Central memory CD8-positive, alpha-beta T cell (primary cell): ENCODE results near the gene CKM.
"Not testable (repeated sequence)": the region's sequence is repeated elsewhere in the genome, so short reads cannot be mapped to it uniquely, and the experiment has no call there.

Experiments used
- ATAC-seq: fragments of 150-1000 bp; cut with Tn5 transposase; replicated peaks from 2 replicates; pipeline ENCODE4 v1.10.0; 2022; ENCODE audit warnings: mild to moderate bottlenecking, moderate FRiP score, moderate number of reproducible peaks; ENCODE audit not compliant: poor library complexity, severe bottlenecking; ENCODE audit errors: extremely low read depth
- DNase-seq, 2 donors: peaks; one replicate each; pipeline ENCODE4 v3.0.0; 2021; ENCODE audit warnings: low spot score in 2 of 2
- H3K27ac Mint-ChIP-seq: one replicate; pipeline ENCODE4 v1.8.0; 2022; ENCODE audit warnings: low read depth, mild to moderate bottlenecking, moderate library complexity, mixed read lengths
- H3K27me3 Mint-ChIP-seq: one replicate; pipeline ENCODE4 v1.8.0; 2022; ENCODE audit warnings: mixed read lengths
- H3K36me3 Mint-ChIP-seq: one replicate; pipeline ENCODE4 v1.8.0; 2022; ENCODE audit warnings: mild to moderate bottlenecking, moderate library complexity, mixed read lengths; ENCODE audit not compliant: insufficient read depth
- H3K4me1 Mint-ChIP-seq: one replicate; pipeline ENCODE4 v1.8.0; 2022; ENCODE audit warnings: mixed read lengths
- H3K4me3 Mint-ChIP-seq: one replicate; pipeline ENCODE4 v1.8.0; 2022; ENCODE audit warnings: mild to moderate bottlenecking, moderate library complexity, mixed read lengths
- H3K9me3 Mint-ChIP-seq: one replicate; pipeline ENCODE4 v1.8.0; 2022; ENCODE audit warnings: mixed read lengths

Gene CKM

GRCh38 chr19:45324349-45324907 lies 1.8 kb upstream of the CKM start:
- peaks cover 6% of the 10 kb centered on the region for H3K4me1 Mint-ChIP-seq
- H3K27ac Mint-ChIP-seq = no peak overlapping the region
- DNase-seq (no peak), ATAC-seq (no peak)
- H3K9me3 Mint-ChIP-seq = no peaks in the 10 kb centered on the region
- no peak overlapping the region for H3K4me3 Mint-ChIP-seq
- peaks cover 47% of the 10 kb centered on the region for H3K27me3 Mint-ChIP-seq
- no peaks in the 10 kb centered on the region for H3K36me3 Mint-ChIP-seq

GRCh38 chr19:45323671-45324081 lies 1.0 kb upstream of the CKM start:
- no peak overlapping the region for H3K27ac Mint-ChIP-seq
- H3K4me1 Mint-ChIP-seq = peaks cover 6% of the 10 kb centered on the region
- H3K36me3 Mint-ChIP-seq = no peaks in the 10 kb centered on the region
- no peak for ATAC-seq
- H3K27me3 Mint-ChIP-seq = peaks cover 48% of the 10 kb centered on the region
- no peak overlapping the region for H3K4me3 Mint-ChIP-seq
- DNase-seq = no peak
- no peaks in the 10 kb centered on the region for H3K9me3 Mint-ChIP-seq

GRCh38 chr19:45322311-45322710 lies 364 bp downstream of the CKM start:
- Mint-ChIP-seq H3K27me3 (peaks cover 61% of the 10 kb centered on the region), H3K9me3 (no peaks in the 10 kb centered on the region), H3K4me1 (peaks cover 6% of the 10 kb centered on the region), H3K4me3 (no peak overlapping the region), H3K36me3 (no peaks in the 10 kb centered on the region), H3K27ac (no peak overlapping the region)
- DNase-seq = no peak
- ATAC-seq = no peak

- Mint-ChIP-seq H3K36me3 (no peaks in the 10 kb centered on the region), H3K4me3 (no peak overlapping the region), H3K4me1 (peaks cover 6% of the 10 kb centered on the region), H3K9me3 (no peaks in the 10 kb centered on the region), H3K27ac (no peak overlapping the region), H3K27me3 (peaks cover 66% of the 10 kb centered on the region)
- ATAC-seq (no peak), DNase-seq (no peak)
These were observed 827 bp downstream of the CKM start for GRCh38 chr19:45321848-45322247.

- DNase-seq (no peak), ATAC-seq (no peak)
- H3K4me3 Mint-ChIP-seq = no peak overlapping the region
- H3K27ac Mint-ChIP-seq = no peak overlapping the region
- no peaks in the 10 kb centered on the region for H3K36me3 Mint-ChIP-seq
- peaks cover 67% of the 10 kb centered on the region for H3K27me3 Mint-ChIP-seq
- H3K9me3 Mint-ChIP-seq = no peaks in the 10 kb centered on the region
- peaks cover under 1% of the 10 kb centered on the region for H3K4me1 Mint-ChIP-seq
These were observed 1.5 kb downstream of the CKM start for GRCh38 chr19:45320997-45321775.

GRCh38 chr19:45315304-45315703 lies 7.4 kb downstream of the CKM start:
- Mint-ChIP-seq H3K9me3 (no peaks in the 10 kb centered on the region), H3K36me3 (no peaks in the 10 kb centered on the region), H3K27ac (no peak overlapping the region), H3K4me1 (no peaks in the 10 kb centered on the region), H3K27me3 (peaks cover 67% of the 10 kb centered on the region), H3K4me3 (no peak overlapping the region)
- DNase-seq (no peak), ATAC-seq (no peak)

- ATAC-seq = no peak
- peaks cover 67% of the 10 kb centered on the region for H3K27me3 Mint-ChIP-seq
- no peak overlapping the region for H3K27ac Mint-ChIP-seq
- DNase-seq = no peak
- H3K36me3 Mint-ChIP-seq = no peaks in the 10 kb centered on the region
- H3K9me3 Mint-ChIP-seq = no peaks in the 10 kb centered on the region
- no peaks in the 10 kb centered on the region for H3K4me1 Mint-ChIP-seq
- H3K4me3 Mint-ChIP-seq = no peak overlapping the region
These were observed 7.9 kb downstream of the CKM start for GRCh38 chr19:45314708-45315245.

- not testable (repeated sequence) for H3K27ac Mint-ChIP-seq, H3K4me3 Mint-ChIP-seq, H3K4me1 Mint-ChIP-seq, H3K9me3 Mint-ChIP-seq, H3K36me3 Mint-ChIP-seq, DNase-seq, ATAC-seq
- peaks cover 52% of the 10 kb centered on the region for H3K27me3 Mint-ChIP-seq
These were observed 10.4 kb downstream of the CKM start for GRCh38 chr19:45312285-45312684.

- Mint-ChIP-seq H3K27me3 (peaks cover 45% of the 10 kb centered on the region), H3K4me3 (no peak overlapping the region), H3K27ac (no peak overlapping the region), H3K4me1 (no peaks in the 10 kb centered on the region), H3K9me3 (no peaks in the 10 kb centered on the region), H3K36me3 (no peaks in the 10 kb centered on the region)
- DNase-seq (no peak), ATAC-seq (no peak)
These were observed 11.1 kb downstream of the CKM start for GRCh38 chr19:45311621-45312020.

- H3K36me3 Mint-ChIP-seq, DNase-seq, H3K9me3 Mint-ChIP-seq, H3K4me3 Mint-ChIP-seq, ATAC-seq, H3K4me1 Mint-ChIP-seq, H3K27ac Mint-ChIP-seq: not testable (repeated sequence)
- peaks cover 22% of the 10 kb centered on the region for H3K27me3 Mint-ChIP-seq
These were observed 13.4 kb downstream of the CKM start for GRCh38 chr19:45309322-45309721.

GRCh38 chr19:45307361-45307760 lies 15.3 kb downstream of the CKM start:
- no peaks in the 10 kb centered on the region for H3K4me1 Mint-ChIP-seq
- H3K9me3 Mint-ChIP-seq = no peaks in the 10 kb centered on the region
- DNase-seq (no peak), ATAC-seq (no peak)
- peaks cover 12% of the 10 kb centered on the region for H3K27me3 Mint-ChIP-seq
- peak overlapping the region; percentile 35 for H3K27ac Mint-ChIP-seq
- H3K36me3 Mint-ChIP-seq = peaks cover 7% of the 10 kb centered on the region
- no peak overlapping the region for H3K4me3 Mint-ChIP-seq

- Mint-ChIP-seq H3K36me3 (peaks cover 9% of the 10 kb centered on the region), H3K27me3 (peaks cover 6% of the 10 kb centered on the region), H3K4me1 (no peaks in the 10 kb centered on the region), H3K4me3 (no peak overlapping the region), H3K9me3 (no peaks in the 10 kb centered on the region), H3K27ac (no peak overlapping the region)
- no peak for DNase-seq
- ATAC-seq = no peak
These were observed 16.1 kb downstream of the CKM start for GRCh38 chr19:45306518-45307027.

GRCh38 chr19:45306040-45306439 lies 16.6 kb downstream of the CKM start:
- Mint-ChIP-seq H3K27ac (no peak overlapping the region), H3K9me3 (no peaks in the 10 kb centered on the region), H3K27me3 (peaks cover under 1% of the 10 kb centered on the region), H3K4me3 (no peak overlapping the region), H3K4me1 (no peaks in the 10 kb centered on the region), H3K36me3 (peaks cover 9% of the 10 kb centered on the region)
- no peak for DNase-seq
- no peak for ATAC-seq
